ENCODE measurements around the gene ZNF624. TPM values are rescaled to one million over a fixed set of nuclear protein-coding genes. Genes with fewer than 3 reads are reported as not detected.

The ZNF624 gene
- total RNA-seq, 4 donors from 2014 or later: 3.6 to 8.2 (median 4.9) TPM

- no peak for TF ChIP-seq CTCF (IDR thresholded peaks at IDR 0.05; ENCODE audit: low read depth)
These were observed 64.3 kb downstream of the ZNF624 start for GRCh38 chr17:16589097-16589969.

GRCh38 chr17:16585796-16586195, 67.9 kb downstream of the ZNF624 start:
- no peak for TF ChIP-seq CTCF (IDR thresholded peaks at IDR 0.05; ENCODE audit: low read depth)

- TF ChIP-seq CTCF (IDR thresholded peaks at IDR 0.05; ENCODE audit: low read depth): no peak
These were observed 69.2 kb downstream of the ZNF624 start for GRCh38 chr17:16584273-16584995.

GRCh38 chr17:16583781-16584180, 69.9 kb downstream of the ZNF624 start:
- TF ChIP-seq CTCF (IDR thresholded peaks at IDR 0.05; ENCODE audit: low read depth): no peak

- TF ChIP-seq CTCF (IDR thresholded peaks at IDR 0.05; ENCODE audit: low read depth): no peak
These were observed 80.2 kb downstream of the ZNF624 start for GRCh38 chr17:16573466-16573865.

Small RNA genes within 50 kb of the gene (small RNA-seq; reads per million reads assigned to genes)
- not detected for gene RNU6-405P

Other genes starting within 250 kb of the ZNF624 start
- gene TRPV2, start 238.3 kb downstream of the ZNF624 start, total RNA-seq: 10 to 100 TPM in 3 of 4 donors, 1 to 10 TPM in 1; 7.8 to 66.1 (median 17.0) TPM
- gene LRRC75A, start 161.7 kb downstream of the ZNF624 start, total RNA-seq: 1 to 10 TPM in 3 of 4 donors, not detected in 1; 1.5 to 4.0 (median 2.9) TPM
- gene ZNF287, start 84.6 kb downstream of the ZNF624 start, total RNA-seq: 1 to 10 TPM; 3.8 to 6.4 (median 4.8) TPM
- gene CCDC144A, start 36.4 kb upstream of the ZNF624 start, total RNA-seq: 10 to 100 TPM in 1 of 4 donors, 1 to 10 TPM in 3; 3.3 to 24.9 (median 6.8) TPM